GM19351 (cell line): ENCODE results near the gene PRKACB.

Experiments used
- ATAC-seq: cut with Tn5 transposase; IDR thresholded peaks from one replicate; pipeline ENCODE4 v1.9.1; 2021; ENCODE audit warnings: mild to moderate bottlenecking, moderate library complexity; ENCODE audit not compliant: unreplicated experiment

Gene PRKACB

GRCh38 chr1:84155517-84155916, 11.4 kb downstream of the PRKACB start:
- ATAC-seq = no peak

- ATAC-seq = no peak
Observed at GRCh38 chr1:84156210-84156621, 12.1 kb downstream of the PRKACB start.

DNA sequence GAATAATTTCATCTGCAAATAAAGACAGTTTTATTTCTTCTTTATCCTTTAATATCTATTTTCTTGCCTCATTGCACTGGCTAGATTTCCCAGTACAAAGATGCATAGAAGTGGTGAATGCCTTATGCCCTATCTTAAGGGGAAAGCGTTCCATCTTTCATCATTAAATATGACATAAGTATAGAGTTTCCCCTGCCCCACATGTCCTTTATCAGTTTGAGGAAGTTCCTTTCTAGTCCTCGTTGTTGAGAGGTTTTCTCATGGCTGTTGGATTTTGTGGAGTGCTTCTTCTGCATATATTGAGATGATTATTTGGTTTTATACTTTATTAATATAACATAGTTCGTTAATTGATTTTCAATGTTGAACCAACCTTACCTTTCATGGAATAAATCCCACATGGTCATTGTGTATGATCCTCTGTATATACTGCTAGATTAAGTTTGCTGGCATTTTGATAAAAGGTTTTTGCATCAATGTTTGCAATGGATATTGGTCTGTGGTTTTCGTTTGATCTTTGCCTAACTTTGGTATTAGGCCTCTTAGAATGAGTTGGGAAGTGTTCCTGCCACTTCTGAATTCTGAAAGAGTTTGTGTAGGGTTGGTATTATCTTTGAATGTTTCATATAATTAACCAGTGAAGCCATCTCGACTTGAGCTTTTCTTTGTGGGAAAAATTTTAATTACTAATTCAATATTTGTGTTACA, 15.6 kb downstream of the PRKACB start:
- no peak for ATAC-seq

GRCh38 chr1:84162295-84162694, 18.2 kb downstream of the PRKACB start:
- no peak for ATAC-seq

DNA sequence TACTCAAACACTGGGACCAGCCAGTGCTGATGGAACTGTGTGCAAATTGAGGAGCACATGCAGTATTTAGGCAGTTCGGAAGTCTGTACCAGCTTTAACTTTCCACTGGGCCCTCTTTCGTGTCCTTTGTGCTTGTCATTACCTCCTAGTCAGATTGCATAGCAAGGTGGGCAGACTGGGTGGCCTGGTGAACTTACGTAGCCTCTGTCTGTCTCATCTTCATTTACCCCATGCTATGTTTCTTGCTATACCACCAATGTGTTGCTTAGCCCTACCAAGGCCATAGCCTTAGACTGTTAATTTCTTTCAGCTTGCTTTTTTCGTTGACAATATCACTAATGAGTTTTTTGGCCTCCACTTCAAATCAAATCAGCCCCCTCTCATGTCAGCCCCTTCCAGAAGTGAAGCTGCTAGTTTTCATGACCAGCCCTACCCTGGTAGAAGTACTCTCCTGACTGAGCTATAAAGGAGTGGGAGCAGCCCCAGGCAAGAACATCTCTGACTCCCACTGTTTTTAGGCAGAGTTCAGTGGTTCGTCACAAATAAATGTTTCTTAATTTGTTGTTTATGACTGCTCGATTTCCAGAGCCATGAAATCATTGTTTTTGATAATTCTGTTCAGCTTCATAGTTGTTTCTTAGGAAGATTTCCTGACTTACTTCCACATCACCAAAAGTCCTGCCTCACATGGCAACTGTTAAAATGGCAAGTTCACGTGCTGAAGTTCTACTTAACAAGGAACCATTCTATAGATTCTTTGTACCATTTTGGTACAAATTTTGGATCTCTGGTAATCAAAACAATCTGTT, 19.3 kb downstream of the PRKACB start:
- ATAC-seq = no peak

DNA sequence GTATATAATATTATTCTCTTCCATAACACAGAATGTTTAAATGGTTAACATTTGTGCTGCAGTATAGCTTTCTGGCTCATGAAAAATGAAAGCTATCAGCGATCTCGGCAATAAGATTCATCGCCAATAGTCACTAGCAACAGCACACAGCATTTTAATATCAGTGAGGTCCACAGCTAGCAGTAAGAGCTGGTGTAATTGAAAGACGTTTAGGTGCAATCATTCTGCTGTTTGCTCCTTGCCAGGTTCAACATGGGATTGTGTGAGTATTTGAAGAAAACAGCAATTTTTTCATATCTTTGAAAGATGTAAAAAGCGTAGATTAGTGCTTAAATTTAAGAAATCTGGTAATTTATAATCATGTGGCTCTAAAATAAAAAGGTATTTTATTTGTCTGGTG, 20.1 kb downstream of the PRKACB start:
- ATAC-seq = no peak

- no peak for ATAC-seq
Observed at GRCh38 chr1:84164567-84165021, 20.5 kb downstream of the PRKACB start.

GRCh38 chr1:84165601-84166000, 21.5 kb downstream of the PRKACB start:
- ATAC-seq = no peak

DNA sequence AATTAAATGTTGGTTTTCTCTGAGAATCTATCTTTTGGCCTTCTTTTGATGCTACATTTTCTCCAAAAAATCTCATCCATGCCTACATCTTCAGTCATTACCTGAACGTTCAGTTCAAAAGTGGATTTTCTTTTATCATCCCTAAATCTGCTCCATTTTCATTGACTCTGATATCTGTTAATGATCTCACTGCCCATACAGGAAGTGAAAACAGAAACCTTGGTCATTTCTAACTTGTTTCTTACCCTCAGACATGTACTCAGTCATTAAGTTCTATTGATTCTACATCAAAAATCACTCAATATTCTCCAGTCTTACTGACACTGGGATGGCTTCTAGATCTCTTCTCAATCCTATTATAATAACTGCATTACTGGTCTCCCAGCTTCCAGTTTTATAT, 22.7 kb downstream of the PRKACB start:
- ATAC-seq = peak; percentile 95

DNA sequence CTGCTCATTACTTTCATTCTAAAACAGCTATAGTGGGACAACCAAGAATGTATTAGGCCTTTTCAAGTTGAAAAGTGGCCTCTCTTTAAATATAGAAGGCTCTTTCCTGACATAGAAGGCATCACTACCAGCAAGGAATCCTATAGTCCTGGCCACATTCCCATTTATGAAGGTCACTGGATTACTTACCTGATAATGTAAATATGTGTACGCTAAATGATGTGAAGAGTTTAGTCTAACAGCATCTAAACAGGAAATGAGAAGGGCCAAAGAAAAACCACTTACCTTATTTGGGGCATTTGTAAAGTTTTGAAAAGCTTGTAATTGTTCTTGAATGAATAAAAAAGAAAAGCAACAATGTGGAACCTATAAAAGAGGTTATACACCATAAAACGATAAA, 24.7 kb downstream of the PRKACB start:
- ATAC-seq = no peak

DNA sequence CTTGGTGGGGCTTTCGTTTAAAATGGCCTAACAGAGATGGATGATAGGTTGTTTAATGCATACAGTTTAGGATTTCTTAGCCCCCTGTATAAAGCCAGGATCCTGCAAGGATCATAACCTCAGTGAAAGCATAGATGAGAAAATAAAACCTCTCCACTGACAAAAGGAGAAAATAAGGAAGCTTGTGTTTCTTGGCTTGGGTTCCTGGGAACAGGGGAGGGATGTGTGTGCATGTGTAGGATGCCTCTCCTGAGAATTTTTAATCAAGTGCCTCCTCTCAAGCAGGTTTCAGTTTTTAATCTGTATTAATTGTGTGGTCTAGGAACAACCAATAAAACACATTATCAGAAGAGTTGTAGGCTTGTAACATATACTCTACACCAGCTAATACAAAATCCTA, 26.1 kb downstream of the PRKACB start:
- ATAC-seq = no peak

DNA sequence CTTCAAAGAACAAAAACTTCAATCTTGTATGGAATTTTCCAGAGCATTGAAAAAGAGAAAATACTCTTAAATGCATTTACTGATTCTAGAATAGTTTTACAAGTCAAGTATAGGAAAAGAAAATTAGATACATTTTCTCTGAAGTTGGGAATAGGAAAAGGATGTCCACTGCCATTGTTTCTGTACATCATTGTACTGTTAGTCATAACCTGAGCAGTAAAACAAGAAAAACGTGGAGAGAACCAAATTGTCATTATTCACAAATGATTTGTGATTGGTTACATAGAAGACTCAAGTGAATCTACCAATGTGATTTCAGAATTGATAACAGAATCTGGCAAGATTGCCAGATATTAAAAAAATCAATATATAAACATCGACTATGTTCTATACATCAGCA, 27.4 kb downstream of the PRKACB start:
- no peak for ATAC-seq

- no peak for ATAC-seq
Observed at GRCh38 chr1:84174051-84174556, 30.0 kb downstream of the PRKACB start.

- ATAC-seq = no peak
Observed at GRCh38 chr1:84181350-84182005, 37.4 kb downstream of the PRKACB start.

- ATAC-seq = no peak
Observed at GRCh38 chr1:84190455-84190854, 46.4 kb downstream of the PRKACB start.

DNA sequence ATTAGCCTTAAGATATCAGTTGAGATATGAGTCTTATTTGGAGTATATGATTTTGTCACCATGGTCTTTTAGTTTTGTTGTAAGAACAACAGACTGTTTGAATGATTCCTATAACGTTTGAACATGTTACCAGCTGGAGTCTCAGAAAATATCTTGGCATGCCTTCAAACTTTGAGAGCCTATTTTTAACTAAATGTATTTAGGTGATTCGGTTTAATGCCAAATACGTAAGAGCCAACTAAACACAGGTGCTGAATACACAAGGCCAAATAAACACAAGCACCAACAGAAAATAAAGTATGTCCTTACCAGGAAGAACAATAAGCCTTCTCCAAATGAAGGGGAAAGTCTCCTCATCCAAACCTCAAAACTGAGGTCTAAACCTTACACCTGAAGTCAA, 48.6 kb downstream of the PRKACB start:
- ATAC-seq = no peak

DNA sequence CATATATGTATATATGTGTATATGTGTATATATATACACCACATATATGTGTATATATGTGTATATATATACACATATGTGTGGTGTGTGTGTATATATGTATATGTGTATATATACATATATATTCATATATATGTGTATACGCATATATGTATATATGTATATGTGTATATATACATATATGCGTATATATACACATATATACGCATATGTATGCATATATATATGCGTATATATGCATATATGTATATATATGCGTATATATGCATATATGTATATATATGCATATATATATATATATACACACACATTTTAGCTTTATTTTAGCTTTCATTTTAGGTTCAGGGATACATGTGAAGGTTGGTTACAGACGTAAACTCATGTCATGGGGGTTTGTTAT, 54.8 kb downstream of the PRKACB start:
- ATAC-seq = no peak

- no peak for ATAC-seq
Observed at GRCh38 chr1:84199257-84199656, 55.2 kb downstream of the PRKACB start.

DNA sequence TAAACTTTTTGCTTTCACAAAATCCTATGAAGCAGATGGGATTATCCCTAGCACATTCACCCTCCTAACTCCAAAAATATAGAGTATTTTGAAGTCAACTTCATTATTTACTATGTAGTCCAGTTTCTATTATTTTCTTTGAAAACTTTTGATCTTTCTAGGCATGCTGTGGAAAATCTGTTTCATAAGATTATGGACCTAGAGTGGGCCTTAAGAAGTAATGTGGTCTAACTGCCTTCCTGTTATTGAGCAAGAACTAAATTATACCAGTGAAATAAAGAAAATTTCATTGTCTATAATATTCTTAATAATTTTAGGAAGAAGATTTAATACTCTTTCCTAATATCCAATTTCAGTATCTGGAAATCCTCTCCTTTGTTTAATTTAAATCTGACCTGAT, 58.1 kb downstream of the PRKACB start:
- no peak for ATAC-seq

DNA sequence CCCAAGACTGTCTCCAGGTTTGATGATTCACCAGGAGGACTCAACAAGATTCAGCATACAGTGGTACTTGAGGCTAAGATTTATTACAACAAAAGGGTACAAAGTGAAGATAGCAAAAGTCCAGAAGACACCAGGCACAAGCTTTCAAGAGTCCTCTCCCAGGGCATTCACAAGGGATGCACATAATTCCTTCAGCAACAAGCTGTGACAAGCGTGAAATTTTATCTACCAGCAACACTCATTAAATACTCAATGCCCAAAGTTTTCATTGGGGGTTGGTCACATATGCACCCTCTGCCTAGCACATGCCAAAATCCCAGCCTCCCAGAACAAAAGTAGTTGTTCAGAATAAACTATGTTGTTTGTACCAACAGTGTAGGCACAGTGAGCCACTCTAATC, 62.3 kb downstream of the PRKACB start:
- no peak for ATAC-seq

DNA sequence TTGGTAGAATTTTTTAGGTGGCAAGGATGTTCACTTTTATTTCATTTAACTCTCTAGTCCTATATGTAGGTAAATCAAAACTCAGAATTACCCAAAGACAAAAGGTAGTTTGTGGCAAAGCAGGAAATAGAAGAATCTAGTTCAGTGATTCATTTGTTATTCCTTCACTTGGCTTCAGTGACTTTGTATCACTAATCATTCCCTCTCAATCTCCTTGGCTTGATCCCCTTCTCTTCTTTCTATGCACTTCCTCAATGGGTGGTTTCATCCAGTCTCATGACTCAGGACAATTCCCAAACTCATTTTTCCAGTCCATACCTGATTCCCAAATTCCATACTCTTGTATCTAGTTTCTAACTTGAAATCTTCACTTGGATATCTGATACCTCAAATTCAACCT, 64.9 kb downstream of the PRKACB start:
- ATAC-seq = no peak
